ENCODE measurements around the gene NFYC.

- no peak for TF ChIP-seq POLR2AphosphoS5 (IDR thresholded peaks at IDR 0.05; ENCODE audit: low read depth, low read length)
- no peak for TF ChIP-seq TAF1 (IDR thresholded peaks at IDR 0.05; ENCODE audit: low read depth, low read length)
- no peak for TF ChIP-seq POLR2A (IDR thresholded peaks at IDR 0.05; ENCODE audit: low read depth, low read length)
- TF ChIP-seq POU2F2 (IDR thresholded peaks at IDR 0.05; ENCODE audit: low read depth, low read length) = no peak
Measured at GRCh38 chr1:40748841-40749718, 57.6 kb downstream of the NFYC start.
